ENCODE measurements around the gene PIK3AP1.

- TF ChIP-seq CTCF (IDR thresholded peaks at IDR 0.05) (no peak), POLR2A (IDR thresholded peaks at IDR 0.05) (no peak)
These were observed 72.0 kb downstream of the PIK3AP1 start for GRCh38 chr10:96648297-96648696.
